GM12872 (cell line): ENCODE data around the gene CPPED1.

Experiments used
- TF ChIP-seq, protein P1 (sequence below): IDR thresholded peaks from 3 replicates; pipeline ENCODE4 v1.5.1; 2011; ENCODE audit warnings: low read depth, mild to moderate bottlenecking, low read length, moderate library complexity; ENCODE audit not compliant: insufficient read depth

CPPED1 gene

DNA sequence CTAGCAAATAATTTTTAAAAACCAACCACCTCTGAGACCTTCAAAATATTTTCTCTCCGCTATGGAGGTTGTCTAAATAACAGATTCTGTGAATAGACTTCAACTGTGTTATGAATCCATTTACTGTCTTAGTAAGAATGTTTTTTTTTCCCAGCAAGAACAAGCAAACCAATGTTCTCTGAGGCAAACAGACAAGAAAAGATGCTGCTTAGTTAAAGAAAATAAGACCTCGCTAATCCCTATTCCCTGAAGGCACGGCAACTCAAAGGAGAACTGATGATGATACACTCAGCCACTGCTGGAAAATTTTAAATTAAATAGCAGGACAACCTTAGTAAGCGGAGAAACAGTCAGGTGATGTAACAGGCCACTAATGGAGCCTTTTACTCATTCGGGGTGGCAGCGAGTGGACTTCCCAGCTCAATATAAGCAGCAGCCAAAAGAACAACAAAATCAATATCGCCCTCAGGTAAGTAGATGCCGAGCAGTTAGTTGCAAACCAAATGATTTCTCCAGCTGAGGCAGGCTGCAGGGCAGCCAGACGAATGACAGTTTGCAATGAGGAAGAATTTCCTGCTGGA lies 81.8 kb downstream of the CPPED1 start:
- TF ChIP-seq, protein P1, sequence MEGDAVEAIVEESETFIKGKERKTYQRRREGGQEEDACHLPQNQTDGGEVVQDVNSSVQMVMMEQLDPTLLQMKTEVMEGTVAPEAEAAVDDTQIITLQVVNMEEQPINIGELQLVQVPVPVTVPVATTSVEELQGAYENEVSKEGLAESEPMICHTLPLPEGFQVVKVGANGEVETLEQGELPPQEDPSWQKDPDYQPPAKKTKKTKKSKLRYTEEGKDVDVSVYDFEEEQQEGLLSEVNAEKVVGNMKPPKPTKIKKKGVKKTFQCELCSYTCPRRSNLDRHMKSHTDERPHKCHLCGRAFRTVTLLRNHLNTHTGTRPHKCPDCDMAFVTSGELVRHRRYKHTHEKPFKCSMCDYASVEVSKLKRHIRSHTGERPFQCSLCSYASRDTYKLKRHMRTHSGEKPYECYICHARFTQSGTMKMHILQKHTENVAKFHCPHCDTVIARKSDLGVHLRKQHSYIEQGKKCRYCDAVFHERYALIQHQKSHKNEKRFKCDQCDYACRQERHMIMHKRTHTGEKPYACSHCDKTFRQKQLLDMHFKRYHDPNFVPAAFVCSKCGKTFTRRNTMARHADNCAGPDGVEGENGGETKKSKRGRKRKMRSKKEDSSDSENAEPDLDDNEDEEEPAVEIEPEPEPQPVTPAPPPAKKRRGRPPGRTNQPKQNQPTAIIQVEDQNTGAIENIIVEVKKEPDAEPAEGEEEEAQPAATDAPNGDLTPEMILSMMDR = no peak

DNA sequence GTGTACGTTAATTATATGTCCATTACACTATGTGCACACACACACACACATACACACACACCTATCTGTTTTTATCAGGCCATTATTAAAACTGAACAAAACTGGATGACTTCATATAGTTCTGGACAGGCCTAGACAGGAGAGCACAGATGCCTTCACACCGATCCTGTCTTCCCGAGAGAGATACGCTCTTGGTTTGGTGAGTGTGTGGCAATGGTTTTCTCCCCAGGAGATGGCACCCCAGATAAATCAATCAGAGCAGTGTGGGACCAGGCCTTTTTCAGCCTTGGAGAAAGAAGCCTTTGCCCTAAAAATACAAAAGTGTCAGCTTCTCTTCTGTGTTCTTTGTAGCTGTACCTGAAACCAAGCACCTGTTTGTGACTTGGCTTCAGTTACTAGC lies 83.7 kb downstream of the CPPED1 start:
- TF ChIP-seq, protein P1 = no peak

DNA sequence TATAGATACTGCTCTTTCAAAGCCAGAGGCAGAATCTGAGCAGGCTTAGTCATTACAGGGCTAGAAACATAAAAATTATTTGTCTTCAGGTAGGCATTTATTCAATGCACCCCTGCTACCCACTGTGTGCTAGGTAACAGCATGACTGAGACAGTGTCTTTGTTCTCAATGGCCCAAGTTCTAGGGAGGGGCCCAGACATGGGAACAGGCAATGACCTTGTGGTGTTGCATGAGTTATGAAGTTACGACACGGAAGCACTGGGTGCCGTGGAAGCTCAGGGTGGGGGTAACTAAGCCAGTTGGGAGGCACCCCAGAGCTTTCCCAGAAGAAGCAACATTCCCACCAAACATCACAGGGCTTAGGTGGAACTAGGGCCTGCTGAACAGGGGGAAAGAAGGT lies 87.0 kb downstream of the CPPED1 start:
- TF ChIP-seq, protein P1 = no peak

DNA sequence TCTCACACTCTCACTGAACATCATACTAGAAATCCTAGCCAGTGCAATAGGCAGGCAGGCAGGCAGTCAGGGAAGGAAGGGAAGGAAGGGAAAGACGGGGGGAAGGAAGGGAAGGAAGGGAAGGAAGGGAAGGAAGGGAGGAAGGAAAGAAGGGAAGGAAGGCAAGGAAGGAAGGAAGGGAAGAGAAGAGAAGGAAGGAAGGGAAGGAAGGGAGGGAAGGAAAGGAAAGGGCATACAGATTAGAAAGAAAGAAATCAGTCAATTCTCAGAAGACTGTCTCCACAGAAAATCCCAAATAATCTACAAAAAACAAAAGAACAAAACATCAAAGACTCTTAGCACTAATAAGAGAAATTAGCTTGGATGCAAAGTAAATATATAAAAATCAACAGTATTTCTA lies 93.9 kb downstream of the CPPED1 start:
- TF ChIP-seq, protein P1 = no peak

DNA sequence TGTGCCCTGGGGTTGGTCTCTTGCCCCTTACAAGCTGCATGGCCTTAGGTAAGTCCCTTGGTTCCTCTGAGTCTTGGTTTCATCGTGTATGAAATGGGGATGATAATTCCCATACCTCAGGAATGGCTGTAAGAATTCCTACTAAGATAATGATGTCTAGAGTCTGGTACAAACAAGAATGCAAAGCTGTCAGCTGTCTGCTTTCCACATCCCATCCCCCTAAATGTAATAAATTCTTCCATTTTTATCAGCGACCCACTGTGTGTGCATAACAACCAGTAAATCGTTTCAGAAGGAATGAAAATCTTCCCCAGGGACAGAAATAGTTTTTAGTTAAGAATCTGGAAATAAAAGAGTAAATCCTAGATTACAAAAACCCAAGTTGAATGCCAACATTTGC lies 95.4 kb downstream of the CPPED1 start:
- TF ChIP-seq, protein P1 = no peak

DNA sequence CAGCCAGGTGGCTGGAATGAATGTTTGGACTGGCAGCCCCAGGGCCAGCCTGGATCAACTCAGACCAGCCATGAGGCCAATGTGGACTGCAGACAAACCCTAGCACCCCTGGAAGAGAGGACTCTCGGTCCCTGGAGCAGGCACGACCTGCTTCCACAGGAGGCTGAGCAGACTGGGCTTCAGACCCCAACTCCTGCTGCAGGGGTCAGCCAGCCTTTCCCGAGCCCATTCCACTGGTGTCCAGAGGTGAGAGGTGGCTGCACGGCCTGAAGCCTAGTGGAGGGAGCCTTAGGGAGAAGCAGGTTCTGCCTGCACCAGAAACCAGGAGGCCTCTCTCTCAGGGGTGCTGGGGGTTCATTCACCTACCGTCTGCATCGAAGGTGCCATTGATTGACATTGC lies 97.1 kb downstream of the CPPED1 start:
- TF ChIP-seq, protein P1 = no peak

DNA sequence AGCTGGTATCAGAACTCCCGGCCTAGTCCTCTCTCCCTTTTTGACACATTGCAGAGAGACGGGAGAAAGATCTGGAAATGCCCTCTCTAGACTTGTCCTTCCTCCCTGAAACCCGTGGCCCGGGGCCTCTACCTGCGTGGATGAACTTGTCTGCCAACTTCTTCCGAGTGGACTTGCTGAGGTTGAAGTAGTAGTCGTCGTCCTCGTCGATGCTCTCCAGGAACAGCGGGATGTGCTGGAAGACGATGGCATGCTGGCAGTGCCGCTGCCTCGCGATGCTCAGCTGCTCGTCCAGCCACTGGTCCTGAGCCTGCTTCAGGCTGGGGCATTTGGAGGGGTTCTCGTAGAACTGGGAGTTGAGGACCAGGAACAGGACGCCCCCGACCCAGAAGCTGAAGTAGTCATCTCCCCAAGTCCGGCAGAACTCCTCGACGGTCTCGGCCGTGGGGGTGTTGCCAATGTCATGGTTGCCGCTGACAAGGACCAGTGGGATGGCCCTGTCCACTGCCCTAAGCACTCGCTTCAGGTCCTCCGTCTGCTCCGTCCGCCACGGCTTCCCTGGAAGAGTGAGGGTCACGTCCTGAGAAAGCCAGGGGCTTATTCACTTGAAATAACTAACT lies 99.1 kb downstream of the CPPED1 start:
- TF ChIP-seq, protein P1 = no peak

DNA sequence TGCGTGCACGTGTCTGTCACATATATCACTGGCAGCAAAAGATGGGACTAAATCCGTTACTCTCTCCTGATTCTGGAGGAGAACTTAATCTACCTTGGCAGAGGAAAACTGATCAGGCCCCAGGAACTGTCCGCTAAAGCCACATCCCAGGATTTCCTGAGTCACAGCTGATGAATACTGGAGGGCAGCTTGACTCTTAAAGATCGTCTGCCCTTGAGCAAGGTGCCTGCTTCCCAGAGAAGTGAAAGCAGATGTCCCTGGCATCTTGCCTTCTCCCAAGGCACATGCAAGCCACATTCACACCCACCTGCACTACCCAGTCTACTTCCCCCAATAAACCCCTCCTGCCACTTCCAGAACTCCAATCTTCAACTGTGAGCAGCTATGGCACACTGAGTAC lies 99.8 kb downstream of the CPPED1 start:
- TF ChIP-seq, protein P1 = no peak
